ENCODE measurements around the gene PPM1G.

DNA sequence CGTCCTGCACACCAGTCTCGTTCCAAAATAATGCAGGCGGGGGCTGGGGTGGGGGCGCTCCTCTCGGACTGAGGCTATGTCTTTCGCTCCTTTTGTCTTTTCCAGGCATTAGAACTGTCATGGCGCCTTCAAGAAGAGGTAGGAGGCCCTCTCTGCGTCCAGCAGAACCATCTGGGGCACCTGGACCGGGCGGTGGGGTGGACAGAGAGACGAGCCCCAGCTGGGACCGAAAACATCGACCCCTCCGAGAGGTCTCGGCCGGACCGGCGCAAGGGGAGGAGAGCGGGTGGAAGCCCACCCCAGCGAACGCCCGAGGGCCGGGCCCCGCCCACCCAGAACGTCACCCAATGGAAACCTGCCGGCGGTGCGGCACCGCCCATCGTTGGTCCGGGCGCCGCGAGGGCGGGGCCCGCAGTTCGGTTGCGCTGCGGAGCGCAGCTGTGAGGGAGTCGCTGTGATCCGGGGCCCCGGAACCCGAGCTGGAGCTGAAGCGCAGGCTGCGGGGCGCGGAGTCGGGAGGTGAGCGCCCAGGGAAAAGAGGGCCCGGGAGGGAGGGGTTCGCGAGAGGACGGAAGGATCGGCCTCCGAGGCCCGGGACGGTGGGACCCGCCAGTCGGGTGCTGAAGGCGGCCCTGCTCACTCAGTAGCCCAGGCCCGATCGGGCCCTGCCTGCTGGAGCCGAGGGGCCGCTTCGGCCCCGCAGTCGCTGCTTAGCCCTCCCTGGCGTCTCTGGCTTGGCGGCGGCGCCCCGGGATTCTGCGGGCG is 19.0 kb upstream of the PPM1G start, which contains the start of gene NRBP1:
- no peak for TF ChIP-seq GATA3 (IDR thresholded peaks at IDR 0.05; ENCODE audit: low read depth, low read length)
- TF ChIP-seq GATA2 (IDR thresholded peaks at IDR 0.05; ENCODE audit: low read depth, low read length) = no peak

Measured in SH-SY5Y (cell line).